Muscle of back (tissue), 11 donors: ENCODE results near the gene PTPRR. TPM values are rescaled to one million over a fixed set of nuclear protein-coding genes. Genes with fewer than 3 reads are reported as not detected.
"Not testable (repeated sequence)": the region's sequence is repeated elsewhere in the genome, so short reads cannot be mapped to it uniquely, and the experiment has no call there.

Experiments
- DNase-seq, 3 donors: peaks; one replicate each; pipeline versions ENCODE4 v3.0.0 to v3.0.0-alpha.2; 2013
- polyA plus RNA-seq, 10 donors: library from polyadenylated mRNA; unstranded; fragments of 120-200 nt; gene quantifications; one replicate each; pipeline ENCODE4 v1.2.1, GENCODE V29; 2013; ENCODE audit not compliant: insufficient read length in 10 of 10

PTPRR gene
- polyA plus RNA-seq, 10 donors = 0.84 to 3.9 (median 1.9) TPM

- DNase-seq = no peak
These were observed 172.9 kb downstream of the PTPRR start for GRCh38 chr12:70747445-70748260.

GRCh38 chr12:70745048-70745447 is 175.5 kb downstream of the PTPRR start:
- DNase-seq = no peak

GRCh38 chr12:70744178-70744577 is 176.4 kb downstream of the PTPRR start:
- DNase-seq = no peak

GRCh38 chr12:70741256-70741655 is 179.3 kb downstream of the PTPRR start:
- DNase-seq = no peak

GRCh38 chr12:70739756-70740155 is 180.8 kb downstream of the PTPRR start:
- no peak for DNase-seq

- no peak for DNase-seq
These were observed 184.0 kb downstream of the PTPRR start for GRCh38 chr12:70736351-70737133.

GRCh38 chr12:70735197-70735596 is 185.3 kb downstream of the PTPRR start:
- not testable (repeated sequence) for DNase-seq

GRCh38 chr12:70733385-70733784 is 187.2 kb downstream of the PTPRR start:
- DNase-seq = peak; percentile 70 to 83 (median 73)

GRCh38 chr12:70732287-70732686 is 188.3 kb downstream of the PTPRR start:
- DNase-seq = no peak

GRCh38 chr12:70730675-70731180 is 189.8 kb downstream of the PTPRR start:
- no peak for DNase-seq

GRCh38 chr12:70724444-70724843 is 196.1 kb downstream of the PTPRR start:
- DNase-seq = no peak

- peak; percentile 10 to 37 (median 16) for DNase-seq
These were observed 197.8 kb downstream of the PTPRR start for GRCh38 chr12:70722584-70723343.

GRCh38 chr12:70721656-70722357 is 198.7 kb downstream of the PTPRR start:
- no peak for DNase-seq

GRCh38 chr12:70721216-70721615 is 199.3 kb downstream of the PTPRR start:
- DNase-seq = no peak

- peak; percentile 52 to 86 (median 73) for DNase-seq
These were observed 200.7 kb downstream of the PTPRR start for GRCh38 chr12:70719672-70720420.

GRCh38 chr12:70719071-70719470 is 201.5 kb downstream of the PTPRR start:
- peak in 1 of 3 donors; percentile 7 for DNase-seq

- DNase-seq = no peak
These were observed 208.7 kb downstream of the PTPRR start for GRCh38 chr12:70711831-70712230.

- DNase-seq = no peak
These were observed 211.5 kb downstream of the PTPRR start for GRCh38 chr12:70709022-70709421.

GRCh38 chr12:70706611-70707010 is 213.9 kb downstream of the PTPRR start:
- DNase-seq = no peak

- no peak for DNase-seq
These were observed 222.2 kb downstream of the PTPRR start for GRCh38 chr12:70698345-70698744.
